Stimulated activated CD4-positive, alpha-beta T cell treated with anti-CD3 and anti-CD28 coated beads, Interleukin-1b, Interleukin-23, amount 100 ng/mL, for 4 hours (primary cell): ENCODE results near the gene BCL10.

Experiments
- DNase-seq, 2 donors: peaks; one replicate each; pipeline ENCODE4 v3.0.0-alpha.2; 2020; ENCODE audit warnings: low read depth in 2 of 2

BCL10 gene

DNA sequence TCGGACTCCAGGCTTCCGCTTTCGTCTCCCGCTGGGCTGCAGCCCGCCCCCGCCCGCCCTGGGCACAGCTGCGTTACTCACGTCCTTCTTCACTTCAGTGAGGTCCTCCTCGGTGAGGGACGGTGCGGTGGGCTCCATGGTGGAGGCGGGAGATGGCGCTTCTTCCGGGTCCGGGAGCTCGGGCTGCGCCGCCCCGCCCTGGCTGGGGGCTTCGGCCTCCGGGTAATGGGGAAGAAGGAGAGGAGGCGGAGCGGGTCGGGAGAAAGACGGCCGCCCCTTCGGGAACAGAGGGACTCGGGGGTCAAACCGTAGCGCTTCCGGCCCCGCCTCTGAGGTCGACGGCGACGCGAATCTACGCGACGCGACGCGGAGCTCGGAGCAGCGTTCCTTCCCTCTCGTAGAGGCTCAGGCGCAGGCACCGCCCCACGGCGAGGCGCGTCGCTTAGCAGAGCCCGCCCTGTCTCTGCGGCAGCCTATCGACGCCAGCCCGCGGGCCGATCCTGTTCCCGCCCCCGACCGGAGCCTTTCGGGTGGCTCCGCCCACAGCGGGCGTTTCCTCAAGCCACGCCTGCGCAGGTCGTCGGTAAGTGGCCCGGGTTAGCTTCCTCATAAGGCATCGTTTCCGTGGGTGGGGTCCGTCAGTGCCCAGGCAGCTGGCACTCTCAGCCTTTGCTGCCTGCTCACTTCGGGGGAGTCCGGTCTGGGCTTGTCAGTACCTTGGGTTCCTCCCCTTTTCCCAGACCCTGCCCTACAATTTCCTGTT, at the start of gene BCL10:
BCL10 (minus strand) TSS at position 418 of the 763 bp plus-strand sequence; CDS start at position 138, 280 bp downstream.
- peak; percentile 92 to 94 for DNase-seq

DNA sequence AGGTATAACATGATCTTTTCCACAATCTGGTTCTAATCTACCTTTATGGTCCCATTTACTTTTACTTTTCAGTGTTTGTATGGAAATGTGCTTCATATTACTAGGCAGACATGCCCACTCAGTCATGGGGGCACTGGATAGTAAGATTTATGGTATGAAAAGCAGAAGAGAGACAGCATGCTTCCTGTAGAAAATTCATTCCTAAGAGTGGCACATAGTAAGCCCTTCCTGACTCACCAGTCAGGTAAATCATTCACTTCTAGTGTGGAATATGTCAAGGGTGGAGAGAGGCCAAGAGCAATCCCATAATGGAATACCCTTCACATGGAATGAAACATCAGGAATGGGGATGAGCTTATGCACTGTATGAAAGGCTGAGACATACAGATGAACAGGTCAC, 49.5 kb upstream of the BCL10 start:
- no peak for DNase-seq

DNA sequence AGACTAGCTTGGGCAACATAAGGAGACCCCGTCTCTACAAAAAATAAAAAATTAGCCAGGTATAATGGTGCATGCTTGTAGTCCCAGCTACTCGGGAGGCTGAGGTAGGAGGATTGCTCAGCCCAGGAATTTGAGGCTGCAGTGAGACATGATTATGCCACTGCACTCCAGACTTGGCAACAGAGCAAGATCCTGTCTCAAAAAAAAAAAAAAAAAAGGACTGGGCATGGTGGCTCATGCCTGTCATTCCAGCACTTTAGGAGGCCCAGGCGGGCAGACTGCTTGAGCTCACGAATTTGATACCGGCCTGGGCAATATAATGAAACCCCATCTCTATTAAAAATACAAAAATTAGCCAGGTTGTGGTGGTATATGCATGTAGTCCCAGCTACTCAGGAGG, 47.3 kb upstream of the BCL10 start:
- no peak for DNase-seq

GRCh38 chr1:85322655-85323054, 46.2 kb upstream of the BCL10 start:
- DNase-seq: no peak

- no peak for DNase-seq
These were observed 45.0 kb upstream of the BCL10 start for GRCh38 chr1:85321237-85321964.

GRCh38 chr1:85320371-85321131, 44.1 kb upstream of the BCL10 start:
- DNase-seq: no peak

DNA sequence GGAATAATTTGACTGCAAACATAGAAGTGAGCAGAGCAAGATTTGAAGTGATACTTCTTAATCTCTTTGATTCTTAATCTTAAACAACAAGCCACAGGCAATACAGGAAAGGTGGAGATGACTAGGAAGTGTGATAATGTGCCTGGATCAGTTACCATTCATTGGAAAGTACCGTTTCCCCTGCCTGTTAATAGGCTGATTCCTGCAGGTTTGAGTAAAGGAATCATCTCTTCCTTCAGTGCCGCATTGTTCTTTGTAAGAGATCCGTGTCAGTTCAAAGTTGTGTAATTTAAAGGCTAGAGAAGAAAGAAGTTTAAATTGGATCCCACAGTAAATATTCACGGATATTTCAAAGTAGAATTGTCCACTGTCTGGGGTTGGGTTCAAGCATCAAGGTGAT, 43.5 kb upstream of the BCL10 start:
- no peak for DNase-seq

- no peak for DNase-seq
These were observed 43.1 kb upstream of the BCL10 start for GRCh38 chr1:85319491-85319890.

GRCh38 chr1:85318217-85318616, 41.8 kb upstream of the BCL10 start:
- DNase-seq: no peak

DNA sequence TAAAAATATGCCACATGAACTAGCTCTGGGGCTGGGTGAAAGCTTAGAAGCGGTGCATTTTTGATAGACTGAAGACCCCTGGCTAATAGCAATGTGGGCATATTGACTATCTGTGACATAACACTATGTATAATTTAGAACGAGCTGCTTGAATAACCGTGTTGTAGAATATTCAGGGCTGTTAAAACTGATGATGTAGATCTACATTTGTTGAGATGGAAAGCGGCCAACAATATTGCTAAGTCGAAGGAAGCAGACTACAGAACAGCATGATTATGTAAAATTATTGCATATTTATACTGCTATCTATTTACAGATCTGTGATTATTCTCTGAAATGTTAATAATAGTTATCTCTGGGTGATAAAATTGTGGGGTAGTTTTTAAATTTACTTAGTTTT, 41.1 kb upstream of the BCL10 start:
- no peak for DNase-seq

GRCh38 chr1:85316321-85316720, 39.9 kb upstream of the BCL10 start:
- no peak for DNase-seq

DNA sequence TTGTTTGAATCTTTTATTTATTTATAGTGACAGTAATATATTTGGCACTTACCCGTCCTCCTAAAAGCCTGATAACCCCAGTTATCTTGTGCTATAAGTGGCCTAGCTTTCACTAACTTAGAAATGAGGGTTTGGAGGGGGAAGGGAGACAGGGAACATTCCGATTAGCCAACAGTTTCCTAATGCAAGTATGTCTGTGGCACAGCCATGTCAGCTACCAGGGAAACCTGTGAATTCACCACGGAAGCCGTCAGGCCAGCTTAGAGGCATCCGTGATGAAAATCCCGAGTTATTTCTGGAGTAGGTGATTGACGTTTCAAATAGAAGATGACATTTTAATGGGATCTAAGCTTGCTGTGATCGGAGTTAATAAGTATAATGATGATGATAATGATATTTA, 39.4 kb upstream of the BCL10 start:
- no peak for DNase-seq

- DNase-seq: no peak
These were observed 38.3 kb upstream of the BCL10 start for GRCh38 chr1:85314726-85315125.

DNA sequence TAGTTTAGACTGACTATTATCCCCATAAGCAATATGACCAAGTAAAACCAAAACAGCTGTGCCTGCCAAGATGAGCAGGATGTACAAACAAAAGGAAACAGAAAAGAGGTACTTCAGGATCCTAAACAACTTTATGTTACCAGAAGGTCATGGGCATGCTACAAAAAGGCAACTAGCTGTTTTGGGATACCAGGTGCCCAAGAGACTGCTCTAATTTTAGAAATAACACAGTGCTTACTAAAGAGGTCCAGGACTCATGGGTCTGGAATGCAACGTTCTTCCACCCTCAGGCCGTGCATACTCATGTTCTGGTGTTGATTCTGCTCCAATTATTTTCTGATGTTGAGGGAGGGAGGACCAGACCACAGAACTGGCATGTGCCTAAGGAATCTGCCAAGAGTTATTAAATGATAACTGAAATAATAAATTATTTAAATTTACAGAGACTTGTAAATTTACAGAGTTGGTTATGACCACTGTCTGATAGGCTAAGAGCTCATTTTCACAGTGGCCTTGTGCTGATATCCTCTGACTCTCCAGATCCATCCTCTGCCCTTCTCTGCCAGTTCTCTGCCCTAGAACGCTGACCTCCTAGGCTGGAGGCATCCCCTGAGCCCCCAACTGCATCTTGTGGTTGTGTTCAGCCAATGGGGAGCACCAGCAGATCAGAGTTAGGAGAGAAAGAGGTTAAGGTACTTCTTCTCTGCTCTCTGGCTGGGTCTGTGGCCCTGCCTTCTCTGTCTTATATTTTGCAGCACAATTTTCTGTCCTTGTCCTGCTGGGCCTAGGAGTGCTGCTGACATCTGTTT, 37.7 kb upstream of the BCL10 start:
- DNase-seq: no peak

- no peak for DNase-seq
These were observed 35.4 kb upstream of the BCL10 start for GRCh38 chr1:85311818-85312217.

- no peak for DNase-seq
These were observed 32.5 kb upstream of the BCL10 start for GRCh38 chr1:85308833-85309350.

GRCh38 chr1:85307987-85308832, 31.8 kb upstream of the BCL10 start:
- DNase-seq: peak; percentile 51 to 58

DNA sequence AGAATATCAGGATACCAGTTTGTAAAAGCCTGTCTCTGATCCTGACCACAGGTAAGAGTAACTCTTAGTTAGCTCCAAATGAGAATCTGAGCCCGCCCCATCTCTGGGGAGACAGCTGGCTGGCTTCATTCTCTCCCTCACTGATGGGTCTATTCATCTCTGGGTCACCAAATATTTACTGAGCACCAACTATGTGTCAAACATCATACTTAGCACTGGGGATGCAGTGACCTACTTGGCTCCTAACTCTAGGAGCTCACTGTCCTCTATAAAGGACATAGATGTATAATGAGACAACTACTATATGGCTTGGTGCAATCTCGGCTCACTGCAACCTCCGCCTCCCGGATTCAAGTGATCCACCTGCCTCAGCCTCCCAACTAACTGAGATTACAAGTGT, 29.8 kb upstream of the BCL10 start:
- DNase-seq: no peak

- DNase-seq: no peak
These were observed 27.2 kb upstream of the BCL10 start for GRCh38 chr1:85303440-85304162.

DNA sequence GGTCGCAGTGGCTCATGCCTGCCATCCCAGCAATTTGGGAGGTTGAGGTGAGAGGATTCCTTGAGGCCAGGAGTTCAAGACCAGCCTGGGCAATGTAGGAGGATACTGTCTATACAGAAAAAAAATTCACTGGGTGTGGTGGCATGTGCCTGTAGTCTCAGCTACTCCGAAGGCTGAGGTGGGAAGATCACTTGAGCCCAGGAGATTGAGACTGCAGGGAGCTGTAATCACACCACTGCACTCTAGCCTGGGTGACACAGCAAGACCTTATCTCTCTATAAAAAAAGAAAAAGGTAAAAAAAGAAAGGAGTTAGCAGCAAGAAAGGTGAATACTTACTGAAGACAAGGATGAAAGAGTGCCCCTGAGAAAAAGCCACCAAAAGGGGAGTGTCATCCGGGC, 23.7 kb upstream of the BCL10 start:
- DNase-seq: no peak
